ENCODE results near the gene HOXD1. TPM values are rescaled to one million over a fixed set of nuclear protein-coding genes. Genes with fewer than 3 reads are reported as not detected.

Gene HOXD1
- polyA plus RNA-seq, 4 donors, result 1.00 to 8.2 TPM; not detected in 2

- FAIRE-seq, result no peak
- no peak overlapping the region for H3K4me3 ChIP-seq (ENCODE audit: low read depth in 1 of 3, low read length in 3 of 3)
- no peaks in the 10 kb centered on the region for H3K9me3 ChIP-seq (ENCODE audit: control insufficient read depth in 2 of 2, insufficient read depth in 1 of 2, low read depth in 1 of 2, low read length in 1 of 2)
- H3K27ac ChIP-seq (ENCODE audit: low read depth in 1 of 3, low read length in 2 of 3), result no peak overlapping the region
- no peak for DNase-seq
- peaks cover 0 to 6% (median 0%) of the 10 kb centered on the region in 3 donors for H3K36me3 ChIP-seq (ENCODE audit: control insufficient read depth in 3 of 3, insufficient read depth in 2 of 3, low read depth in 1 of 3, low read length in 3 of 3)
- H3K4me1 ChIP-seq (ENCODE audit: control insufficient read depth in 3 of 3, insufficient read depth in 2 of 3, low read depth in 1 of 3, low read length in 2 of 3), result no peaks in the 10 kb centered on the region
- 22 to 43% (median 23%) methylated on average over 14 of the region's 14 CpGs for WGBS, 3 donors
- H3K27me3 ChIP-seq (ENCODE audit: control insufficient read depth in 3 of 3, insufficient read depth in 3 of 3, low read length in 3 of 3), result peaks cover 13 to 95% (median 65%) of the 10 kb centered on the region in 3 donors
Observed at GRCh38 chr2:176150584-176151441, 37.7 kb upstream of the HOXD1 start.

- WGBS, 3 donors, result 14 to 16% (median 16%) methylated on average over 55 of the region's 55 CpGs
- H3K9me3 ChIP-seq (ENCODE audit: control insufficient read depth in 2 of 2, insufficient read depth in 1 of 2, low read depth in 1 of 2, low read length in 1 of 2), result no peaks in the 10 kb centered on the region
- H3K27me3 ChIP-seq (ENCODE audit: control insufficient read depth in 3 of 3, insufficient read depth in 3 of 3, low read length in 3 of 3), result peaks cover 13 to 94% (median 65%) of the 10 kb centered on the region in 3 donors
- peaks cover 0 to 6% (median 0%) of the 10 kb centered on the region in 3 donors for H3K36me3 ChIP-seq (ENCODE audit: control insufficient read depth in 3 of 3, insufficient read depth in 2 of 3, low read depth in 1 of 3, low read length in 3 of 3)
- no peaks in the 10 kb centered on the region for H3K4me1 ChIP-seq (ENCODE audit: control insufficient read depth in 3 of 3, insufficient read depth in 2 of 3, low read depth in 1 of 3, low read length in 2 of 3)
- H3K27ac ChIP-seq (ENCODE audit: low read depth in 1 of 3, low read length in 2 of 3), result no peak within 1 kb of the TSS
- no peak within 1 kb of the TSS for H3K4me3 ChIP-seq (ENCODE audit: low read depth in 1 of 3, low read length in 3 of 3)
- FAIRE-seq (no peak), DNase-seq (no peak)
Observed at GRCh38 chr2:176151442-176152287, 36.8 kb upstream of the HOXD1 start, which contains the start of gene HOXD4. Gene HOXD4, plus strand, starts transcription at chr2:176151550. Its CDS starts 84 bp downstream, at chr2:176151634.

- no peak for FAIRE-seq
- H3K4me1 ChIP-seq (ENCODE audit: control insufficient read depth in 3 of 3, insufficient read depth in 2 of 3, low read depth in 1 of 3, low read length in 2 of 3), result no peaks in the 10 kb centered on the region
- no peaks in the 10 kb centered on the region for H3K9me3 ChIP-seq (ENCODE audit: control insufficient read depth in 2 of 2, insufficient read depth in 1 of 2, low read depth in 1 of 2, low read length in 1 of 2)
- H3K4me3 ChIP-seq (ENCODE audit: low read depth in 1 of 3, low read length in 3 of 3), result no peak overlapping the region
- no peak overlapping the region for H3K27ac ChIP-seq (ENCODE audit: low read depth in 1 of 3, low read length in 2 of 3)
- no peak for DNase-seq
- WGBS, 3 donors, result 9 to 17% (median 15%) methylated on average over 47 to 48 of the region's 48 CpGs
- peaks cover 13 to 93% (median 65%) of the 10 kb centered on the region in 3 donors for H3K27me3 ChIP-seq (ENCODE audit: control insufficient read depth in 3 of 3, insufficient read depth in 3 of 3, low read length in 3 of 3)
- H3K36me3 ChIP-seq (ENCODE audit: control insufficient read depth in 3 of 3, insufficient read depth in 2 of 3, low read depth in 1 of 3, low read length in 3 of 3), result peaks cover 0 to 6% (median 0%) of the 10 kb centered on the region in 3 donors
Observed at GRCh38 chr2:176152350-176153181, 35.9 kb upstream of the HOXD1 start.

DNA sequence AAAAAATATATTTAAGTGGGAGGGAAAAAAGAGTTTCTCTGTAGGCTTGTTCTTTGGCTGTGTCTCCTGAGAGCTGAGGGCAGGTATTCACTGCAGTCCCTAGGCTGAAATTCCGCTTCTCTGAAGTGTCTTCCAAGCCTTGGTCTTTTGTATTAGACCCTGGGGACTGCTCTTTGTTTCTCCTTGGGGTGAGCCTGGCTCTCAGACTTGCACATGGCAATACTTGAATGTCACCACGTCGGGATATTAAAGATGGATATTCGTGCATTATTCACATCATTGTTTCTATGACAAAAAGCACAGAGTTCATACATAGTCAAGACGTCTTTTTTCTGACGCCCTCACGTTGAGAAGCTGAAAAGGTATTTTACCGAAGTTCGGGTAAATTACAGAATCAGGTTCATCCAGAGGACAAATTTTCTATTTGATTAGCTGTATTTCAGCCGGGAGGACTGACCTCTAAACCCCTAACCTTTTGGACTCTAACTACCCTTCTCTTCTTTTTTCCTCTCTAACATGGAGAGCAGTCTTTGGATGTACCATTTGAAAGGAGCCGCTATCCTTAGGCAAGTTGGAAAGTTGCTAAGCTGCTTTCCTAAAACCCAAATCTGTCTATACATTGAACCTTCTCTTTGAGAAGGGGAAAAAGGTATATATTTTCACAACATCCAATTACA lies 33.8 kb upstream of the HOXD1 start:
- no peak overlapping the region for H3K27ac ChIP-seq (ENCODE audit: low read depth in 1 of 3, low read length in 2 of 3)
- no peaks in the 10 kb centered on the region for H3K9me3 ChIP-seq (ENCODE audit: control insufficient read depth in 2 of 2, insufficient read depth in 1 of 2, low read depth in 1 of 2, low read length in 1 of 2)
- no peak overlapping the region for H3K4me3 ChIP-seq (ENCODE audit: low read depth in 1 of 3, low read length in 3 of 3)
- H3K4me1 ChIP-seq (ENCODE audit: control insufficient read depth in 3 of 3, insufficient read depth in 2 of 3, low read depth in 1 of 3, low read length in 2 of 3), result no peaks in the 10 kb centered on the region
- no peak for DNase-seq
- WGBS, 3 donors, result 11 to 42% (median 20%) methylated on average over 11 of the region's 11 CpGs
- peaks cover 13 to 93% (median 58%) of the 10 kb centered on the region in 3 donors for H3K27me3 ChIP-seq (ENCODE audit: control insufficient read depth in 3 of 3, insufficient read depth in 3 of 3, low read length in 3 of 3)
- H3K36me3 ChIP-seq (ENCODE audit: control insufficient read depth in 3 of 3, insufficient read depth in 2 of 3, low read depth in 1 of 3, low read length in 3 of 3), result peaks cover 0 to 2% (median 0%) of the 10 kb centered on the region in 3 donors
- no peak for FAIRE-seq

DNA sequence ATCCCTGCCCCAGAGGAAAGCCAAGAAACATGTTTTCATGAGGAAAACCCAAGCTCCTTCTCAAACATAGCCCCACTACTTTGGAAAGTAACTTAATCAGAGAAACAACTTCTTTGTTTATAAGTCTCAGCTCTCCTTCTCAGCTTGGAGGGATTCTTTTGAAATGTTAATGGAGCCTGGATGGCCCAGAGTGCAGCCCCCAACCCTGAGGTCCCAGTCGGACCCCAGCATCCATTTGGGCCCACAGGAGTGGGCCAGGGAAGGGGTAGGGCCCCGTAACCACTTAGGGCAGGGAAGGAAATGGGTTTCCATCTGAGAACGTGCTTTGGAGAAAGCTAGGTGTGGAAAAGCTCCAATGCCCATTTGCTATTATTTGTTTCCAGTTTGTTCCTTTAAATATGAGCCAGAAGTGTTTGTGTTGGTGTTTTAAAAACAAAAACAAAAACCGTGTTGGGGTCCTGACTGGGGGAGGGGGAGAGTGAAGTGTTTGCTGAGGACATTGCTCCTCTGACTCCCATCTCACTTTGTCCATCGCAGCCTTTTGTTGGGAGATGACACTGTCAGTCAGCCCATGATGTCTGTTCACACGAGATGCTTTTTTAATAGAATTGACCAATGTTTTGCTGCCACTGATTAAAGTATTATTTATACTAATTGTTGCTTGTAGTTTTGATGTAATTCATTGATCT lies 33.0 kb upstream of the HOXD1 start:
- Histone ChIP-seq H3K27me3 (ENCODE audit: control insufficient read depth in 3 of 3, insufficient read depth in 3 of 3, low read length in 3 of 3) (peaks cover 14 to 93% (median 59%) of the 10 kb centered on the region in 3 donors), H3K4me3 (ENCODE audit: low read depth in 1 of 3, low read length in 3 of 3) (no peak overlapping the region), H3K9me3 (ENCODE audit: control insufficient read depth in 2 of 2, insufficient read depth in 1 of 2, low read depth in 1 of 2, low read length in 1 of 2) (no peaks in the 10 kb centered on the region), H3K36me3 (ENCODE audit: control insufficient read depth in 3 of 3, insufficient read depth in 2 of 3, low read depth in 1 of 3, low read length in 3 of 3) (peaks cover 0 to 2% (median 0%) of the 10 kb centered on the region in 3 donors), H3K4me1 (ENCODE audit: control insufficient read depth in 3 of 3, insufficient read depth in 2 of 3, low read depth in 1 of 3, low read length in 2 of 3) (peaks cover 0 to 6% (median 0%) of the 10 kb centered on the region in 3 donors), H3K27ac (ENCODE audit: low read depth in 1 of 3, low read length in 2 of 3) (no peak overlapping the region)
- WGBS, 3 donors, result 11 to 29% (median 15%) methylated on average over 6 of the region's 6 CpGs
- FAIRE-seq (no peak), DNase-seq (no peak)

GRCh38 chr2:176156301-176156806 lies 32.1 kb upstream of the HOXD1 start:
- H3K27ac ChIP-seq (ENCODE audit: low read depth in 1 of 3, low read length in 2 of 3), result no peak overlapping the region
- H3K9me3 ChIP-seq (ENCODE audit: control insufficient read depth in 2 of 2, insufficient read depth in 1 of 2, low read depth in 1 of 2, low read length in 1 of 2), result no peaks in the 10 kb centered on the region
- WGBS, 3 donors, result 20 to 38% (median 26%) methylated on average over 7 to 8 of the region's 8 CpGs
- FAIRE-seq (no peak), DNase-seq (no peak)
- H3K27me3 ChIP-seq (ENCODE audit: control insufficient read depth in 3 of 3, insufficient read depth in 3 of 3, low read length in 3 of 3), result peaks cover 12 to 93% (median 54%) of the 10 kb centered on the region in 3 donors
- H3K4me1 ChIP-seq (ENCODE audit: control insufficient read depth in 3 of 3, insufficient read depth in 2 of 3, low read depth in 1 of 3, low read length in 2 of 3), result peaks cover 0 to 6% (median 0%) of the 10 kb centered on the region in 3 donors
- H3K4me3 ChIP-seq (ENCODE audit: low read depth in 1 of 3, low read length in 3 of 3), result no peak overlapping the region
- H3K36me3 ChIP-seq (ENCODE audit: control insufficient read depth in 3 of 3, insufficient read depth in 2 of 3, low read depth in 1 of 3, low read length in 3 of 3), result peaks cover 0 to 2% (median 0%) of the 10 kb centered on the region in 3 donors
